Measurements from ENCODE around the gene MKRN3.

DNA sequence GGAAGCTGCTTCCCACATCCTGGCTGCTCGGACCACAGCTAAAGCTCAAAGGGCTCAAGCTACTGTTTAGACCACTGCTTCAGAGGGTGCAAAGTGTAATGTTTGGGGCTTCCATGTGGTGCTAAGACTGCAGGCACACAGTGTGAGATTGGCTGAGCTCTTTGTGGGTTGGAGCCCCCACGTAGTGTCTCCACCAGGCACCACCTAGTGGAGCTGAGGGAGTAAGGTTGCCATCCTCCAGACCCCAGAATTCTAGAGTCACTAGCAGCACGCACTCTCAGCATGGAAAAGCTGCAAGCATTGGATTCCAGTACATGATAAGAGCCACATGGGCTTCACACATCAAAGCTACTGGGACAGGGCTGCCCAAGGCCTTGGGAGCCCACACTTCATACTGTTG, 9.3 kb downstream of the MKRN3 start:
- no peak for TF ChIP-seq POLR2A (IDR thresholded peaks at IDR 0.05; ENCODE audit: low read length)
- no peak for TF ChIP-seq GATA1 (IDR thresholded peaks at IDR 0.05; ENCODE audit: low read depth, low read length)
